ENCODE results near the gene TFEB. TPM values are rescaled to one million over a fixed set of nuclear protein-coding genes. Genes with fewer than 3 reads are reported as not detected.

The TFEB gene
- total RNA-seq, 4 donors from 2014 or later = 23.0 to 39.0 (median 34.9) TPM

DNA sequence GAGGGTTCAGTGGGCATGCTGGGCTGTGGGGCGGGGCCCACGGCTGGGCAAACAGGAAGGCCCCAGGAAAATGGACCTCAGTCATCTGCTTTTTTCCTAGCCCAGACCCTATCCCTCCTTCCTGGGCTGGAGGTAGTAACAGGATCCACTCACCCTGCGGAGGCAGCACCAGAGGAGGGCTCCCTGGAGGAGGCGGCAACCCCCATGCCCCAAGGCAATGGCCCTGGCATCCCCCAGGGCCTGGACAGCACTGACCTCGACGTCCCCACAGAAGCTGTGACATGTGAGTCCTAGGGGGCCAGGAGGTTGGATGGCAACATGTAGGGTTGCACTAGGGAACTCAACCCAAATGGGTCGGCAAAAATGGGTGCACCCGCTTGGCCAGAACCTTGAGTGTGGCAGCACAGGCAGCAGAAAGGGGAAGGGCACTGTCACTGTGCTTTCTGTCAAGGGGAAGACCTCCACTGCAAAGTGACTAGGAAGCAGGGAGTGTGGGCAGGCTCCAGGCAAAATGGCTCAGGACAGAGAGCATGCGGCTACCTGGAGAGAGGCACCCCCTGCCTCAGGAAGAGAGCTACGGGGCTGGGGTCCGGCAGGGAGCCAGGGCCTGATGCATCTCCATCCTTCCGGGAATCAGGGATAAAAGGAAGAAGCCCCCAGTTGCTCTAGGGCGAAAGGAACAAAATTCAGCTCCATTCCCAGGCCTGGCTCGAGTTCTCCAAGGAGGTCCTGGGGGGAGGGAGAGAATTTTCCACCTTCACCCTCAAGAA lies 89.2 kb downstream of the TFEB start:
- DNase-seq = no peak
- Histone ChIP-seq H3K4me3 (replicated peaks in 1 of 3) (no peak overlapping the region), H3K9me3 (no peaks in the 10 kb centered on the region), H3K36me3 (no peaks in the 10 kb centered on the region), H3K27ac (no peak overlapping the region), H3K4me1 (no peaks in the 10 kb centered on the region), H3K27me3 (no peaks in the 10 kb centered on the region)
- intact Hi-C loops (cut with DNase I) = no loop called here
- WGBS, 2 donors = 85 to 88% methylated on average over 13 to 14 of the region's 14 CpGs
- TF ChIP-seq, protein P1, sequence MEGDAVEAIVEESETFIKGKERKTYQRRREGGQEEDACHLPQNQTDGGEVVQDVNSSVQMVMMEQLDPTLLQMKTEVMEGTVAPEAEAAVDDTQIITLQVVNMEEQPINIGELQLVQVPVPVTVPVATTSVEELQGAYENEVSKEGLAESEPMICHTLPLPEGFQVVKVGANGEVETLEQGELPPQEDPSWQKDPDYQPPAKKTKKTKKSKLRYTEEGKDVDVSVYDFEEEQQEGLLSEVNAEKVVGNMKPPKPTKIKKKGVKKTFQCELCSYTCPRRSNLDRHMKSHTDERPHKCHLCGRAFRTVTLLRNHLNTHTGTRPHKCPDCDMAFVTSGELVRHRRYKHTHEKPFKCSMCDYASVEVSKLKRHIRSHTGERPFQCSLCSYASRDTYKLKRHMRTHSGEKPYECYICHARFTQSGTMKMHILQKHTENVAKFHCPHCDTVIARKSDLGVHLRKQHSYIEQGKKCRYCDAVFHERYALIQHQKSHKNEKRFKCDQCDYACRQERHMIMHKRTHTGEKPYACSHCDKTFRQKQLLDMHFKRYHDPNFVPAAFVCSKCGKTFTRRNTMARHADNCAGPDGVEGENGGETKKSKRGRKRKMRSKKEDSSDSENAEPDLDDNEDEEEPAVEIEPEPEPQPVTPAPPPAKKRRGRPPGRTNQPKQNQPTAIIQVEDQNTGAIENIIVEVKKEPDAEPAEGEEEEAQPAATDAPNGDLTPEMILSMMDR (IDR thresholded peaks at IDR 0.05) = no peak
- no peak for TF ChIP-seq POLR2A (IDR thresholded peaks at IDR 0.05)

DNA sequence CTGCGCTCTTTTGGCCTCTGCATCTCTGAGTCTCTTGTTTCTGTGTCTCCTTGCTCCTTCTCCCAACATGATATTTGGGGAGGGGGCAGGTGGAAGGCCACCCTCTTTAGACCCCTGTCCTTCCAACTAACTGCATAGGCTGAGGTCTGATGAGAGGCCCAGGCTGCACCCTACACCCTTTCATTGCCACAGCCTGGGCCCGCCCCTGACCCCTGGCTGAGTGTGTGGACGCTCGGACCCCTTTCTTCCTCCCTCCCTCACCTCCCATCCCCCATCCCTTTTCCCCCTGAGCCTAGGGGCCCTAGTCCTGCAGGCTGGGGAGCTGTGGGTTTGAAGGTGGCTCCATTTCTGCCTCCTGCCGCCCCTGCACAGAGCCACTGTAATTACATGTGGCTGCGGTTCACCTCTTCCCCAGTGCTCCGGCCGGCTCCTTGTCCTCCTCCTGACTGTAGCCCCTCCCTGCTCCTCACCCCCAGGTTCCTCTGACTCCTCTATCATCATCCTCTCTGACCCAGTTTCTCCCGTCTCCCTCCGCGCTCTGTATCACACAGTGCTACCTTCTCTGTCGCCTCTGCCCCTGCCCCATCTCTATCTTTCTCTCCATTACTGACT lies 90.3 kb downstream of the TFEB start:
- Histone ChIP-seq H3K36me3 (no peaks in the 10 kb centered on the region), H3K27me3 (no peaks in the 10 kb centered on the region), H3K4me1 (no peaks in the 10 kb centered on the region), H3K27ac (no peak overlapping the region), H3K9me3 (no peaks in the 10 kb centered on the region), H3K4me3 (replicated peaks in 1 of 3) (no peak overlapping the region)
- intact Hi-C loops (cut with DNase I) = no loop called here
- 79 to 89% methylated on average over 12 of the region's 12 CpGs for WGBS, 2 donors
- no peak for TF ChIP-seq POLR2A (IDR thresholded peaks at IDR 0.05)
- TF ChIP-seq, protein P1 (IDR thresholded peaks at IDR 0.05) = no peak
- no peak for DNase-seq

DNA sequence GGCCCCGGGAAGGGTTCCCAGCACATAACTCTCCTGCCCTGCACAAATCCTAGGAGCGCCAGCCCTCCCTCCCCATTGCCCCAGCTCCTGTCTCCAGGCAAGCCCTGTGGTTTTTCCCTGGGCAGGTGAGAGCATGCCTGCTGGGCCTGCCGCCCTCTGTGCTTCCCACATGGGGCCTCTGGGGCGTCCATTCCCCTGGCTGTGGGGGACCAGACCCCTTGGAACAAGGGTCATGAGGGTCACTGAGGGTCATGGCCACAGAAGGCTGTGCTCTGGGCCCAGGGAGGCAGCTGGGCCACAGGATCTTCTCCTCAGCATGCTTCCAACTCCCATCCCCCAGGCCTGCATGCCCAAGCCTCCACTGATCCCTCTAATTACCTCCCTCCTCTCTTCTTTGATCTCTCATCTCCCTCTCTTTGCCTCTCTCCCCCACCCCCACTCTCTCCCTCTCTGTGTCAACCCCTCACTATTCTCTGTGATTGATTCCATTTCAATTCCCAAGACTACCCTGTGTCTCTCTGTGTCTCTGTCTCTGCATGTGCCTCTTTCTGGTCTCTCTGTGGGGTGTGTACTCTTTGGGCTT lies 91.0 kb downstream of the TFEB start:
- Histone ChIP-seq H3K36me3 (no peaks in the 10 kb centered on the region), H3K27ac (no peak overlapping the region), H3K27me3 (no peaks in the 10 kb centered on the region), H3K4me1 (no peaks in the 10 kb centered on the region), H3K4me3 (replicated peaks in 1 of 3) (no peak overlapping the region), H3K9me3 (no peaks in the 10 kb centered on the region)
- no peak for DNase-seq
- WGBS, 2 donors = 58 to 76% methylated on average over 2 to 3 of the region's 4 CpGs
- intact Hi-C loops (cut with DNase I) = no loop called here
- TF ChIP-seq, protein P1 (IDR thresholded peaks at IDR 0.05) = no peak
- no peak for TF ChIP-seq POLR2A (IDR thresholded peaks at IDR 0.05)

DNA sequence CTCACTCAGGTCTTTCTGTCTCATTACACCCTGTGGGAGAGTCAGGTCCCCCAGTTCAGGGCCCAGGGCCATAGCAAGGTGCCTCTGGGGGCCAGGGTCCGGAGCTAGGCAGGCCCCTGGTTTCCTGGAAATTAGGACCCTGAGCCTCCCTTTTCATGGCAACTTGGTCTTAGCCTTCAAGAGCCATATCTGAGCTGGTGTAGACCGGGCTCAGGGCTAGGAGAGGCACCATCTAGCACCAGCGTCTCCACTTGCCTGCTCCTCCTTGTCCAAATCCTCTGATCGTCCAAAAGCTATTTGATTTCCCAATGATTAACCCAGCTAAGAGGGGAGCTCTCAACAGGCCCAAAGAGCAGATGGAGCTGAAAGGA lies 91.5 kb downstream of the TFEB start:
- H3K36me3 ChIP-seq = no peaks in the 10 kb centered on the region
- DNase-seq = no peak
- no peaks in the 10 kb centered on the region for H3K9me3 ChIP-seq
- intact Hi-C loops (cut with DNase I) = no loop called here
- peaks cover 0 to 4% of the 10 kb centered on the region in 2 donors for H3K4me1 ChIP-seq
- H3K27me3 ChIP-seq = no peaks in the 10 kb centered on the region
- 56 to 94% methylated on average over 1 to 4 of the region's 4 CpGs for WGBS, 2 donors
- no peak overlapping the region for H3K4me3 ChIP-seq (replicated peaks in 1 of 3)
- H3K27ac ChIP-seq = no peak overlapping the region
- no peak for TF ChIP-seq POLR2A (IDR thresholded peaks at IDR 0.05)
- TF ChIP-seq, protein P1 (IDR thresholded peaks at IDR 0.05) = no peak

All from thyroid gland (tissue), 4 donors.